GM12878 (cell line): ENCODE data around the gene SDR9C7. TPM values are rescaled to one million over a fixed set of nuclear protein-coding genes. Genes with fewer than 3 reads are reported as not detected.

ENCODE experiments used
- polyA plus RNA-seq, 11 experiments: library from polyadenylated mRNA; depleted of rRNA in 4 of 11; unstranded in 6 of 11; stranded (reverse) in 5 of 11; fragments of >200 nt; fragmentation: Nextera tagmentation in 4 of 11; fragmentation: Illumina TruSeq in 1 of 11; extraction: Ambion mirVana in 4 of 11; extraction: Trizol in 1 of 11; gene quantifications; 1 replicate in 1 of 11; 2 replicates in 10 of 11; pipeline versions ENCODE4 v1.2.1 to v1.2.3, GENCODE V29; 2011 to 2016; ENCODE audit warnings: inconsistent platforms in 2 of 11, missing spikeins in 2 of 11, low read depth in 1 of 11
- total RNA-seq, 4 experiments: library from RNA; depleted of rRNA in 3 of 4; stranded (reverse); fragments of >200 nt in 3 of 4; fragmentation: Illumina TruSeq in 1 of 4; extraction: Trizol in 1 of 4; gene quantifications; 2 replicates each; pipeline versions ENCODE4 v1.2.1 to v1.2.3, GENCODE V29; 2013 to 2021

Gene SDR9C7
- total and polyA plus RNA-seq, 10 of the 15 experiments (the other 5 are each of a cell fraction or from before 2014, with no cell fraction given), result 0.04 TPM; not detected in 9

Other genes starting within 250 kb of the SDR9C7 start
Only the 7 nearest of the 13 such genes appear.
- 0.90 and 1.6 TPM in 2 replicates for gene HSD17B6, start 171.1 kb downstream of the SDR9C7 start, total RNA-seq (2014; rRNA removed)
- 1.6 and 2.1 TPM in 2 replicates for gene HSD17B6, start 171.1 kb downstream of the SDR9C7 start, total RNA-seq (2014; rRNA removed; fragmentation: Illumina TruSeq; extraction: Trizol)
- gene HSD17B6, start 171.1 kb downstream of the SDR9C7 start, total RNA-seq (2021), result 2.1 and 3.2 TPM in 2 replicates
- 0.91 and 0.98 TPM in 2 replicates for gene HSD17B6, start 171.1 kb downstream of the SDR9C7 start, polyA plus RNA-seq (2011; rRNA removed)
- 1.5 and 2.4 TPM in 2 replicates for gene HSD17B6, start 171.1 kb downstream of the SDR9C7 start, polyA plus RNA-seq (2014; fragmentation: Illumina TruSeq; extraction: Trizol)
- gene HSD17B6, start 171.1 kb downstream of the SDR9C7 start, polyA plus RNA-seq (2014; fragmentation: Nextera tagmentation; extraction: Ambion mirVana), result 1 to 10 TPM; 2.0 to 2.1 TPM
- 0.99 and 1.2 TPM in 2 replicates for gene HSD17B6, start 171.1 kb downstream of the SDR9C7 start, polyA plus RNA-seq (2014; rRNA removed)
- gene HSD17B6, start 171.1 kb downstream of the SDR9C7 start, polyA plus RNA-seq (2016; fragmentation: Nextera tagmentation; extraction: Ambion mirVana), result 1 to 10 TPM; 1.9 to 2.2 TPM
- gene RDH16, start 23.2 kb upstream of the SDR9C7 start, total RNA-seq (2014; rRNA removed), result 0.05 and 0.06 TPM in 2 replicates
- gene RDH16, start 23.2 kb upstream of the SDR9C7 start, total RNA-seq (2014; rRNA removed; fragmentation: Illumina TruSeq; extraction: Trizol), result 0.04 TPM in 1 of 2 replicates, not detected in the other
- 0.31 TPM in 1 of 2 replicates, not detected in the other for gene RDH16, start 23.2 kb upstream of the SDR9C7 start, total RNA-seq (2021)
- 0.03 and 0.05 TPM in 2 replicates for gene RDH16, start 23.2 kb upstream of the SDR9C7 start, polyA plus RNA-seq (2011; rRNA removed)
- gene RDH16, start 23.2 kb upstream of the SDR9C7 start, polyA plus RNA-seq (2014; fragmentation: Illumina TruSeq; extraction: Trizol), result 0.09 TPM in 1 of 2 replicates, not detected in the other
- gene RDH16, start 23.2 kb upstream of the SDR9C7 start, polyA plus RNA-seq (2014; fragmentation: Nextera tagmentation; extraction: Ambion mirVana), result under 1 TPM; 0.04 to 0.08 TPM
- gene RDH16, start 23.2 kb upstream of the SDR9C7 start, polyA plus RNA-seq (2014; rRNA removed), result 0.15 and 0.18 TPM in 2 replicates
- under 1 TPM; 0.05 to 0.07 TPM for gene RDH16, start 23.2 kb upstream of the SDR9C7 start, polyA plus RNA-seq (2016; fragmentation: Nextera tagmentation; extraction: Ambion mirVana)
- 5.0 and 5.3 TPM in 2 replicates for gene ZBTB39, start 72.1 kb upstream of the SDR9C7 start, total RNA-seq (2014; rRNA removed)
- gene ZBTB39, start 72.1 kb upstream of the SDR9C7 start, total RNA-seq (2014; rRNA removed; fragmentation: Illumina TruSeq; extraction: Trizol), result 4.0 and 4.1 TPM in 2 replicates
- gene ZBTB39, start 72.1 kb upstream of the SDR9C7 start, total RNA-seq (2021), result 5.6 and 6.0 TPM in 2 replicates
- gene ZBTB39, start 72.1 kb upstream of the SDR9C7 start, polyA plus RNA-seq (2011; rRNA removed), result 5.2 and 6.8 TPM in 2 replicates
- gene ZBTB39, start 72.1 kb upstream of the SDR9C7 start, polyA plus RNA-seq (2014; fragmentation: Illumina TruSeq; extraction: Trizol), result 4.7 and 4.8 TPM in 2 replicates
- under 1 TPM; 0.88 to 0.93 TPM for gene ZBTB39, start 72.1 kb upstream of the SDR9C7 start, polyA plus RNA-seq (2014; fragmentation: Nextera tagmentation; extraction: Ambion mirVana)
- 4.2 and 4.4 TPM in 2 replicates for gene ZBTB39, start 72.1 kb upstream of the SDR9C7 start, polyA plus RNA-seq (2014; rRNA removed)
- gene ZBTB39, start 72.1 kb upstream of the SDR9C7 start, polyA plus RNA-seq (2016; fragmentation: Nextera tagmentation; extraction: Ambion mirVana), result 1 to 10 TPM; 3.0 to 4.4 TPM
- not detected in 2 replicates for gene TAC3, start 82.1 kb upstream of the SDR9C7 start, total RNA-seq (2014; rRNA removed)
- not detected in 2 replicates for gene TAC3, start 82.1 kb upstream of the SDR9C7 start, total RNA-seq (2014; rRNA removed; fragmentation: Illumina TruSeq; extraction: Trizol)
- gene TAC3, start 82.1 kb upstream of the SDR9C7 start, total RNA-seq (2021), result not detected in 2 replicates
- gene TAC3, start 82.1 kb upstream of the SDR9C7 start, polyA plus RNA-seq (2011; rRNA removed), result 0.11 and 0.13 TPM in 2 replicates
- gene TAC3, start 82.1 kb upstream of the SDR9C7 start, polyA plus RNA-seq (2014; fragmentation: Illumina TruSeq; extraction: Trizol), result not detected in 2 replicates
- under 1 TPM; 0.13 to 0.18 TPM for gene TAC3, start 82.1 kb upstream of the SDR9C7 start, polyA plus RNA-seq (2014; fragmentation: Nextera tagmentation; extraction: Ambion mirVana)
- gene TAC3, start 82.1 kb upstream of the SDR9C7 start, polyA plus RNA-seq (2014; rRNA removed), result not detected in 2 replicates
- not detected for gene TAC3, start 82.1 kb upstream of the SDR9C7 start, polyA plus RNA-seq (2016; fragmentation: Nextera tagmentation; extraction: Ambion mirVana)
- gene MYO1A, start 115.7 kb upstream of the SDR9C7 start, total RNA-seq (2014; rRNA removed), result 0.05 TPM in 1 of 2 replicates, not detected in the other
- 0.13 and 0.14 TPM in 2 replicates for gene MYO1A, start 115.7 kb upstream of the SDR9C7 start, total RNA-seq (2014; rRNA removed; fragmentation: Illumina TruSeq; extraction: Trizol)
- gene MYO1A, start 115.7 kb upstream of the SDR9C7 start, total RNA-seq (2021), result 0.08 and 0.10 TPM in 2 replicates
- gene MYO1A, start 115.7 kb upstream of the SDR9C7 start, polyA plus RNA-seq (2011; rRNA removed), result 0.16 and 0.23 TPM in 2 replicates
- 0.16 TPM in 1 of 2 replicates, not detected in the other for gene MYO1A, start 115.7 kb upstream of the SDR9C7 start, polyA plus RNA-seq (2014; fragmentation: Illumina TruSeq; extraction: Trizol)
- under 1 TPM in 1 of 2 experiments, not detected in 1; 0.05 TPM for gene MYO1A, start 115.7 kb upstream of the SDR9C7 start, polyA plus RNA-seq (2014; fragmentation: Nextera tagmentation; extraction: Ambion mirVana)
- gene MYO1A, start 115.7 kb upstream of the SDR9C7 start, polyA plus RNA-seq (2014; rRNA removed), result 0.01 and 0.15 TPM in 2 replicates
- under 1 TPM; 0.27 to 0.34 TPM for gene MYO1A, start 115.7 kb upstream of the SDR9C7 start, polyA plus RNA-seq (2016; fragmentation: Nextera tagmentation; extraction: Ambion mirVana)
- gene NEMP1, start 144.4 kb upstream of the SDR9C7 start, total RNA-seq (2014; rRNA removed), result 19.7 and 22.6 TPM in 2 replicates
- 17.7 and 19.7 TPM in 2 replicates for gene NEMP1, start 144.4 kb upstream of the SDR9C7 start, total RNA-seq (2014; rRNA removed; fragmentation: Illumina TruSeq; extraction: Trizol)
- gene NEMP1, start 144.4 kb upstream of the SDR9C7 start, total RNA-seq (2021), result 20.7 and 20.8 TPM in 2 replicates
- gene NEMP1, start 144.4 kb upstream of the SDR9C7 start, polyA plus RNA-seq (2011; rRNA removed), result 45.9 and 61.7 TPM in 2 replicates
- 24.9 and 30.5 TPM in 2 replicates for gene NEMP1, start 144.4 kb upstream of the SDR9C7 start, polyA plus RNA-seq (2014; fragmentation: Illumina TruSeq; extraction: Trizol)
- 1 to 10 TPM; 4.0 to 4.7 TPM for gene NEMP1, start 144.4 kb upstream of the SDR9C7 start, polyA plus RNA-seq (2014; fragmentation: Nextera tagmentation; extraction: Ambion mirVana)
- gene NEMP1, start 144.4 kb upstream of the SDR9C7 start, polyA plus RNA-seq (2014; rRNA removed), result 17.8 and 20.6 TPM in 2 replicates
- 10 to 100 TPM; 18.2 to 20.0 TPM for gene NEMP1, start 144.4 kb upstream of the SDR9C7 start, polyA plus RNA-seq (2016; fragmentation: Nextera tagmentation; extraction: Ambion mirVana)
- 28.4 and 30.1 TPM in 2 replicates for gene NAB2, start 154.7 kb upstream of the SDR9C7 start, total RNA-seq (2014; rRNA removed)
- gene NAB2, start 154.7 kb upstream of the SDR9C7 start, total RNA-seq (2014; rRNA removed; fragmentation: Illumina TruSeq; extraction: Trizol), result 13.0 and 13.6 TPM in 2 replicates
- gene NAB2, start 154.7 kb upstream of the SDR9C7 start, total RNA-seq (2021), result 28.2 and 28.5 TPM in 2 replicates
- 25.2 and 35.2 TPM in 2 replicates for gene NAB2, start 154.7 kb upstream of the SDR9C7 start, polyA plus RNA-seq (2011; rRNA removed)
- gene NAB2, start 154.7 kb upstream of the SDR9C7 start, polyA plus RNA-seq (2014; fragmentation: Illumina TruSeq; extraction: Trizol), result 7.9 and 17.0 TPM in 2 replicates
- 1 to 10 TPM in 1 of 2 experiments, under 1 TPM in 1; 0.35 to 1.0 TPM for gene NAB2, start 154.7 kb upstream of the SDR9C7 start, polyA plus RNA-seq (2014; fragmentation: Nextera tagmentation; extraction: Ambion mirVana)
- gene NAB2, start 154.7 kb upstream of the SDR9C7 start, polyA plus RNA-seq (2014; rRNA removed), result 28.0 and 28.6 TPM in 2 replicates
- gene NAB2, start 154.7 kb upstream of the SDR9C7 start, polyA plus RNA-seq (2016; fragmentation: Nextera tagmentation; extraction: Ambion mirVana), result 1 to 10 TPM; 3.6 to 5.8 TPM